ENCODE measurements around the gene DAGLA.

DAGLA gene

GRCh38 chr11:61776561-61777075 lies 96.4 kb downstream of the DAGLA start:
- Histone ChIP-seq H3K36me3 (ENCODE audit: insufficient read depth, low read length) (no peaks in the 10 kb centered on the region; the same call in 1 of the 2 replicates), H3K9ac (ENCODE audit: low read depth, low read length) (no peak overlapping the region), H3K4me1 (ENCODE audit: insufficient read depth, low read length) (peaks cover 9% of the 10 kb centered on the region), H3K9me3 (ENCODE audit: control insufficient read depth, insufficient read depth, low read length) (no peaks in the 10 kb centered on the region)

GRCh38 chr11:61777234-61778090 lies 97.3 kb downstream of the DAGLA start:
- H3K9ac ChIP-seq (ENCODE audit: low read depth, low read length): no peak overlapping the region; the same call in 1 of the 2 replicates
- no peaks in the 10 kb centered on the region for H3K9me3 ChIP-seq (ENCODE audit: control insufficient read depth, insufficient read depth, low read length)
- no peaks in the 10 kb centered on the region; the same call in 1 of the 2 replicates for H3K36me3 ChIP-seq (ENCODE audit: insufficient read depth, low read length)
- H3K4me1 ChIP-seq (ENCODE audit: insufficient read depth, low read length): peaks cover 2% of the 10 kb centered on the region; the same call in 1 of the 2 replicates

DNA sequence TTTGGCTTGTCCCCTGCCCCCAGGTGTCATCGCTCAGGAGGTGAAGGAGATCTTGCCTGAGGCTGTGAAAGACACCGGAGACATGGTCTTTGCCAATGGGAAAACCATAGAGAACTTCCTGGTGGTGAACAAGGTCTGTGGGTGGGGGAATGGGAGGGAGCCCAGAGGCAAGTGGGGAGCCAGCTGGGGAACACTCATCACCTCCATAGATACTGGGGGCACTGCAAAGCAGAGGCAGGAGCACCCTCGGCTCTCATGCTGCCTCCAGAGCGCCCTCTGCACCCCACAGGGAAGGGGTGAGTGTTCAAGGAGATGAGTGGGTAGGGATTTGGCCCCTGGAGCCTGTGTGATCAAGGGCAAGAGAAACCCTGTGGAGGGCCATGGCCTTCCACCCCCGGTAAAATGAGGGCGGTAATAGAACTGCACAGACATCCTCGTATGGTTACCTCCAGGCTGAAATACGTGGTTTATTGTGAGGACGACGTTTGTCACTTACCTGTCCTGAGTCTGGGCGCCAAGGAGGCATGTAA lies 98.2 kb downstream of the DAGLA start:
- H3K9me3 ChIP-seq (ENCODE audit: control insufficient read depth, insufficient read depth, low read length): no peaks in the 10 kb centered on the region
- H3K4me1 ChIP-seq (ENCODE audit: insufficient read depth, low read length): no peaks in the 10 kb centered on the region
- no peaks in the 10 kb centered on the region; the same call in 1 of the 2 replicates for H3K36me3 ChIP-seq (ENCODE audit: insufficient read depth, low read length)
- no peak overlapping the region for H3K9ac ChIP-seq (ENCODE audit: low read depth, low read length)

DNA sequence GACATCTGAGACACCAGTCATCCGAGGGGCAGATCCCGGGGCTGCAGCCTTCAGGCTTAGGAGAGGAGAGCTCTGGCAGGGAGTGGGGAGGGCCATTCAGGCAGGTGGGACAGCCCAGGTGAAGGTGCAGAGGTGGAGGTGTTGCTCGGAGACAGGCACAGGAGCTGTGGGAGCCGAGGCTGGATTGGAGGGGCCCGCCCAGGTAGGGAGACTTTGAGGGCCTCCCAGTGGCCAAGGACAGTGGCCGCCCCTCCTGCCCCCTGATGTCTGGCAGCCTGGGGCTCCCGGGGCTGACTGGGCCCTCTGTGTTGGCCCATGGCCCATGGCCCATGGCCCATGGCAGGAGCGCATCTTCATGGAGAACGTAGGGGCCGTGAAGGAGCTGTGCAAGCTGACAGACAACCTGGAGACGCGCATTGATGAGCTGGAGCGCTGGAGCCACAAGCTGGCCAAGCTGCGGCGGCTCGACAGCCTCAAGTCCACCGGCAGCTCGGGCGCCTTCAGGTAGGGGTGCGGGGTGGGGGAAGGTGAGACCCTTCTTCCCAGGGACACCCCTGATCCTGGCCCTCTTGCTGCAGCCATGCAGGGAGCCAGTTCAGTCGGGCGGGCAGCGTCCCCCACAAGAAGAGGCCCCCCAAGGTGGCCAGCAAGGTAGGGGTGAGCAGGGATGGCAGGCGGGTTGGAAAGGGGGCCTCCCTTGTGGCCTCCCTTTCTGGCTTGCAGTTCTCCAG lies 98.9 kb downstream of the DAGLA start:
- Histone ChIP-seq H3K9ac (ENCODE audit: low read depth, low read length) (no peak overlapping the region), H3K9me3 (ENCODE audit: control insufficient read depth, insufficient read depth, low read length) (no peaks in the 10 kb centered on the region), H3K36me3 (ENCODE audit: insufficient read depth, low read length) (no peaks in the 10 kb centered on the region; the same call in 1 of the 2 replicates), H3K4me1 (ENCODE audit: insufficient read depth, low read length) (no peaks in the 10 kb centered on the region)

- no peak overlapping the region for H3K9ac ChIP-seq (ENCODE audit: low read depth, low read length)
- H3K4me1 ChIP-seq (ENCODE audit: insufficient read depth, low read length): no peaks in the 10 kb centered on the region
- H3K36me3 ChIP-seq (ENCODE audit: insufficient read depth, low read length): peaks cover 2% of the 10 kb centered on the region; the same call in 1 of the 2 replicates
- H3K9me3 ChIP-seq (ENCODE audit: control insufficient read depth, insufficient read depth, low read length): no peaks in the 10 kb centered on the region
Measured at GRCh38 chr11:61779666-61780525, 99.7 kb downstream of the DAGLA start.

DNA sequence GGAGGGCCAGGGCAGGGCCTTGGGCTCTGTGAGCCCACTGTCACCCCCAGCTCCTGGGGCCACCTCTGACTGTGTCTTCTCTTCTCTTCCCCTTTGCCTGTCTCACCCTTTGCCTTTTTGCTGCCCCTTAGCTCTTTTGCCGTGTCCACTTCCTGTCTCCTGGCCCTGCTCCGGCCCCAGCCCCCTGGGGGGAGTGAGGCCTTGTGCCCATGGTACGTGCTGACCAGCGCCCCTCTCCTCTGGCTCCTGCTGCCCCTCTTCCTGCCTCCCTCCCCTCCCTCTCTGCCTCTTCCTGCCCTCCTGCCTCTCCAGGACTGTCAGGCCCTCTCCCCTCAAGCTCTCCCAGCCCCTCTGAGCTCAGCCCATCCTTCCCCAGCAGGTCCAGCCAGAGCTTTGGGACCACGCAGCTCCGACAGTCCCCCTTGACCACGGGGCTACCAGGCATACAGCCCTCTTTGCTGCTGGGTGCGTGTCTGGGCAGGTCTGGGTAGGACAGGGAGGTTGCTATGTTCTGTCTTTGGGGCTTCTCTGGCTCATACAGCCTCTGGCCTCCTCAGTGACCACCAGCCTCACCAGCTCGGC lies 100.5 kb downstream of the DAGLA start:
- no peak overlapping the region for H3K9ac ChIP-seq (ENCODE audit: low read depth, low read length)
- no peaks in the 10 kb centered on the region for H3K4me1 ChIP-seq (ENCODE audit: insufficient read depth, low read length)
- no peaks in the 10 kb centered on the region for H3K9me3 ChIP-seq (ENCODE audit: control insufficient read depth, insufficient read depth, low read length)
- peaks cover 3% of the 10 kb centered on the region; the same call in 1 of the 2 replicates for H3K36me3 ChIP-seq (ENCODE audit: insufficient read depth, low read length)

DNA sequence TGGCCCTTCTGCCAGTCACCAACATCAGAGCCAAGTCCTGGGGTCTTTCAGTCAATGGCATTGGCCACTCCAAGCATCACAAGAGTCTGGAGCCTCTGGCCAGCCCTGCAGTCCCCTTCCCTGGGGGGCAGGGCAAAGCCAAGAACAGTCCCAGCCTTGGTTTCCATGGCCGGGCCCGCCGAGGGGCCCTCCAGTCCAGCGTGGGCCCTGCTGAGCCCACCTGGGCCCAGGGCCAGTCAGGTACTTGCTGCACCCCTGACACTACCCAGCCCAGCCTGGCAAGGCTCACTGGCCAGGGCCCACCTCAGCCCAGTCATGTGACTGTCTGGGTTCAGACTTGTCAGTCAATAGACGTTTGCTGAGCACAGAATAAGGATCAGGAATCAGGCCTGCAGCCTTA lies 101.4 kb downstream of the DAGLA start:
- no peaks in the 10 kb centered on the region for H3K9me3 ChIP-seq (ENCODE audit: control insufficient read depth, insufficient read depth, low read length)
- no peaks in the 10 kb centered on the region for H3K4me1 ChIP-seq (ENCODE audit: insufficient read depth, low read length)
- H3K9ac ChIP-seq (ENCODE audit: low read depth, low read length): no peak overlapping the region
- H3K36me3 ChIP-seq (ENCODE audit: insufficient read depth, low read length): peaks cover 3% of the 10 kb centered on the region; the same call in 1 of the 2 replicates

GRCh38 chr11:61782299-61782698 lies 102.1 kb downstream of the DAGLA start:
- Histone ChIP-seq H3K9ac (ENCODE audit: low read depth, low read length) (no peak overlapping the region), H3K4me1 (ENCODE audit: insufficient read depth, low read length) (no peaks in the 10 kb centered on the region), H3K36me3 (ENCODE audit: insufficient read depth, low read length) (peaks cover 3% of the 10 kb centered on the region; the same call in 1 of the 2 replicates), H3K9me3 (ENCODE audit: control insufficient read depth, insufficient read depth, low read length) (no peaks in the 10 kb centered on the region)

DNA sequence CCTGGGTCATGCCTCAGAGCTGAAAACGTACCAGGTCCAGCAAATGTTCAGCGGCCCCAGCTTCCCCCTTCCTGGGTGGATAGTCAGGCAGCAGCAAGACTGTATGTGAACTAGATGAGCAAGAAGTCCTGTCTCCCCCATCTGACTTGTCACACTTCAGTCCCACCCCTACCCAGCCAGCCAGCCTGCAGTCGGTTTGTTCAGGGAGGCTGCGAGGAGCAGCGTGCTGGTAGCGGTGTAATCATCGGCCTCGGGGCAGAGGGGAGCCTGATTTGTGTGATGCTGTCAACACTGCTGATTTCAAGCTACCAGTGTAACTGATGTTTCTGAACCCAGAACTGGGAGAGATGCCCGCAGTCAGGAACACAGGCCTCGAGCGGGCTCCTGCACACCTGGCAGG lies 102.7 kb downstream of the DAGLA start:
- Histone ChIP-seq H3K36me3 (ENCODE audit: insufficient read depth, low read length) (peaks cover 3% of the 10 kb centered on the region; the same call in 1 of the 2 replicates), H3K9me3 (ENCODE audit: control insufficient read depth, insufficient read depth, low read length) (no peaks in the 10 kb centered on the region), H3K9ac (ENCODE audit: low read depth, low read length) (no peak overlapping the region), H3K4me1 (ENCODE audit: insufficient read depth, low read length) (no peaks in the 10 kb centered on the region)

DNA sequence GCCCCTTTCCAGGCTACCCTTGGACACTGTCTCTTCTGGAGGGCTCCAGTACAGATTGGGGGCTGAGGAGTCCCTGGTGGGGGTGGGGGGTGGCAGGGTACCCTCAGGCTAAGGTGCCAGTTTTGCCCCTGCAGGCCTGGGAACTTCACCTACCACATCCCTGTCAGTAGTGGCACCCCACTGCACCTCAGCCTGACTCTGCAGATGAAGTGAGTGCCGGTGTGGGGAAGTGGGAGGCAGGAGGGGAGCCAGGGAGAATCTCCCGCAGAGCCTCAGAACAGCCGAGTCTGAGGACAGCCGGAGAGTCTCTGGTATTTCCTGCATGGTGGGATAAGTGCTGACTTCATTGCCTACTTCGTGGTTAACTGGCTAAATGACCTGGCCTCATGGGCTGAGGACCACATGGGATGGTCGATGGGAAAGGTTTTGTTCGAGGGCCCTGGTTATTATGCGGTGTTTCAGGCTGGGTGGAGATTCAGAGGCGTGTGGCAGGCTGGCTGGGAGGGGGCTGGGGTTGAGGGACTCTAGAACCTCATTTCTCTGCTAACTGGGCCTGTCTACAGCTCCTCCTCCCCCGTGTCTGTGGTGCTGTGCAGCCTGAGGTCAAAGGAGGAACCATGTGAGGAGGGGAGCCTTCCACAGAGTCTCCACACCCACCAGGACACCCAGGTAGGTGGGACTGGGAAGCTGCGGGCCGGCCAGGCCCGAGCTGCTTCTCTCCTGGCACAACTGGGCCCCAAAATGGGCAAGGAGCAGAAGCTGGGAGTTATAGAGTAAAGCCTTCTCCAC lies 103.7 kb downstream of the DAGLA start:
- no peaks in the 10 kb centered on the region for H3K4me1 ChIP-seq (ENCODE audit: insufficient read depth, low read length)
- peaks cover 3% of the 10 kb centered on the region; the same call in 1 of the 2 replicates for H3K36me3 ChIP-seq (ENCODE audit: insufficient read depth, low read length)
- H3K9ac ChIP-seq (ENCODE audit: low read depth, low read length): no peak overlapping the region
- H3K9me3 ChIP-seq (ENCODE audit: control insufficient read depth, insufficient read depth, low read length): no peaks in the 10 kb centered on the region

- no peaks in the 10 kb centered on the region for H3K9me3 ChIP-seq (ENCODE audit: control insufficient read depth, insufficient read depth, low read length)
- peaks cover 5% of the 10 kb centered on the region for H3K36me3 ChIP-seq (ENCODE audit: insufficient read depth, low read length)
- H3K9ac ChIP-seq (ENCODE audit: low read depth, low read length): no peak overlapping the region
- no peaks in the 10 kb centered on the region for H3K4me1 ChIP-seq (ENCODE audit: insufficient read depth, low read length)
Measured at GRCh38 chr11:61784506-61784805, 104.3 kb downstream of the DAGLA start.

GRCh38 chr11:61785837-61786402 lies 105.7 kb downstream of the DAGLA start:
- H3K36me3 ChIP-seq (ENCODE audit: insufficient read depth, low read length): peaks cover 14% of the 10 kb centered on the region
- no peaks in the 10 kb centered on the region for H3K4me1 ChIP-seq (ENCODE audit: insufficient read depth, low read length)
- no peaks in the 10 kb centered on the region for H3K9me3 ChIP-seq (ENCODE audit: control insufficient read depth, insufficient read depth, low read length)
- H3K9ac ChIP-seq (ENCODE audit: low read depth, low read length): no peak overlapping the region
